Kidney (tissue), 14 donors: ENCODE data around the gene FAM43A. TPM values are rescaled to one million over a fixed set of nuclear protein-coding genes. Genes with fewer than 3 reads are reported as not detected.

Experiments used
- DNase-seq, 5 donors: peaks; one replicate each; pipeline ENCODE4 v3.0.0-alpha.2; 2013 to 2020
- FAIRE-seq: peaks from 2 replicates; lab custom pipeline; 2012; peaks lifted over from hg19 to GRCh38; lab: Jason Lieb, UNC
- H3K27ac ChIP-seq, 2 donors: one replicate each; pipeline ENCODE4 v1.7.0; 2013; ENCODE audit warnings: low read depth in 2 of 2, low read length in 2 of 2, inconsistent platforms in 1 of 2
- H3K27me3 ChIP-seq: one replicate; pipeline ENCODE4 v1.7.1; 2013; ENCODE audit warnings: low read length, inconsistent platforms; ENCODE audit not compliant: control insufficient read depth, insufficient read depth
- H3K36me3 ChIP-seq, 3 donors: one replicate each; pipeline versions ENCODE4 v1.7.0 to v1.7.1; 2013; ENCODE audit warnings: low read length in 3 of 3, control low read depth in 1 of 3, inconsistent platforms in 1 of 3; ENCODE audit not compliant: insufficient read depth in 3 of 3, control insufficient read depth in 2 of 3
- H3K4me1 ChIP-seq, 3 donors: one replicate each; pipeline versions ENCODE4 v1.7.0 to v1.7.1; 2013; ENCODE audit warnings: low read length in 3 of 3, inconsistent platforms in 1 of 3, low read depth in 1 of 3; ENCODE audit not compliant: control insufficient read depth in 2 of 3, insufficient read depth in 2 of 3
- H3K4me3 ChIP-seq, 3 donors: one replicate each; pipeline versions ENCODE4 v1.7.0 to v1.8.1; 2013; ENCODE audit warnings: low read length in 3 of 3, control low read depth in 1 of 3, inconsistent platforms in 1 of 3
- H3K9ac ChIP-seq, 3 donors: one replicate each; pipeline versions ENCODE4 v1.7.0 to v1.7.1; 2013; ENCODE audit warnings: low read length in 3 of 3, control low read depth in 1 of 3, inconsistent platforms in 1 of 3
- H3K9me3 ChIP-seq, 3 donors: one replicate each; pipeline versions ENCODE4 v1.7.0 to v1.7.1; 2013; ENCODE audit warnings: low read length in 3 of 3, control low read depth in 1 of 3, inconsistent platforms in 1 of 3; ENCODE audit not compliant: control insufficient read depth in 2 of 3, insufficient read depth in 1 of 3
- intact Hi-C: fragments of 100-400 bp; cut with DNase I; formaldehyde crosslinking; loops from one replicate; pipeline ENCODE4 v1.11.1; 2022
- polyA plus RNA-seq: library from polyadenylated mRNA; stranded (reverse); fragments of 350-450 nt; fragmentation: Illumina TruSeq; extraction: RNeasy Lipid Tissue Mini Kit (QIAGEN cat#74804); gene quantifications from one replicate; pipeline ENCODE4 v1.2.3, GENCODE V29; 2014; ENCODE audit warnings: low read depth, low replicate concordance; ENCODE audit not compliant: insufficient read depth
- total RNA-seq: library from RNA; stranded (reverse); fragmentation: NEBNext Ultra II Directional; extraction: Animal tissue kit (Norgen Biotek cat#: 25700); gene quantifications from one replicate; pipeline ENCODE4 v1.2.1, GENCODE V29; 2021
- TF ChIP-seq, protein P1 (sequence below): IDR thresholded peaks from 3 replicates; pipeline ENCODE4 v1.5.1; 2012; ENCODE audit warnings: mild to moderate bottlenecking, moderate library complexity, borderline replicate concordance; ENCODE audit not compliant: insufficient read depth; ENCODE audit errors: extremely low read depth
- donor health status: control.
- donor health status: control.
- donor health status: control.
- donor health status: control.
- donor health status: control.
- donor health status: DM: yes; HTN: yes; CAD: no.
- donor health status: Normal renal cell carcinoma (clear cell type).

FAM43A gene
- total and polyA plus RNA-seq, 2 donors from 2014 or later, result 5.0 to 11.4 TPM

DNA sequence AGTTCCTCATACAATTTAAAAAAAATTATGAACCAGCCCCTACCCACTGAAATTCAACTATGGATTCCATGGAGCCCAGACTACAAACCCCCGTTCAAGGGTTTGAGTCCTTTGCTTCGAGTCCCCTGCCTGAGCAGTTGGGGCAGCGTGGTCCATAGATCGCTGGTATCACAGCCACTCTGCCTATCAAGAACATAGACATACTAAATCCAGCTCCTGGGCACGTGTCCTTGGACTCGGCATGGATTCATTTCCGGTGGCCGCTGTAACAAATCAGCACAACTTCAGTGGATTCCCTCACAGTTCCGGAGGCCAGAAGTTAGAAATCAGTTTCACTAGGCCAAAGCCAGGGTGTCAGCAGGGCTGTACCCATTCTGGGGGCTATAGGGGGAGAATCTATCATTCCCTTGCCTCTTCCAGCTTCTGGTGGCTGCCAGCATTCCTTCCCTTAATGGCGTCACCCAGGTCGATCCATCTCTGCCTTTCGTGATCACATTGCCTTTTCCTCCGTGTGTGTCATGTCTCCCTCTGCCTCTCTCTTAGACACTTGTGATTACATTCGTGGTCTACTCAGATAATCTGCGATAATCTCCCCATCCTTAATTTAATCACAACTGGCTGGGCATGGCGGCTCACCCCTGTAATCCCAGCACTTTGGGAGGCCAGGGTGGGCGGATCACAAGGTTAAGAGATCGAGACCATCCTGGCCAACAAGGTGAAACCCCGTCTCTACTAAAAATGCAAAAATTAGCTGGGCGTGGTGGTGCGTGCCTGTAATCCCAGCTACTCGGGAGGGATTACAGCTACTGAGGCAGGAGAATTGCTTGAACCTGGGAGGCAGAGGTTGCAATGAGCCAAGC lies 47.9 kb upstream of the FAM43A start:
- FAIRE-seq, result no peak

DNA sequence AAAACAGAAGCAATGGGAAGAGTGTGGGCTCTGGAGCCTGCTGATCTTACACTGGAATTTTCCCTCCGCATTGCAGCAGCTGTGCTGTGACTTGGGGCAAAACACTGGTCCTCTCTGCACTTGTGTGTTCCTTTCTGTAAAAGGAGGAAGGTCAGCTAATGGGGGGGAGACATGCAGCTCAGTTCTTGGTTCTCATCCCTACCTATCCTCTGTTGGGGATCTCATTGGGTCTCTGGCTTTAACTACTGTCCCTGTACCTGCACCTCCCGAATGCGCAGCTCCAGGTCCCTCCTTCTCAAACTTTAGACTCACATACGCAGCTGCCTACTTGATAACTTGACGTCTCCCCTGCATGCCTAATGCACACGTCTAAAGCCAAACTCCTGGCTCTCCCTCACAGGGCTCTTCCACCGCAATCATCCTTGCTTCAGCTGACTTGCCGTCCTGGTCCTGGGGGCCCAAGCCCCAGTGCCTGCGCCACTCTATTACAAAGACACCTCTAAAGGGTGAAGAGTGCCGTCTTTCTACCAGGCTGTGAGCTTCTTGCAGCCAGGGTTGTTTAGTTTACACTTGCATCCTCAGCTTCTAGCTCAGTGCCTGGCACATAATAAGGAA lies 46.6 kb upstream of the FAM43A start:
- Histone ChIP-seq H3K9ac (no peak overlapping the region), H3K36me3 (peaks cover 3 to 5% (median 4%) of the 10 kb centered on the region in 3 donors), H3K27ac (no peak overlapping the region), H3K4me1 (no peaks in the 10 kb centered on the region), H3K4me3 (no peak overlapping the region), H3K9me3 (no peaks in the 10 kb centered on the region), H3K27me3 (no peaks in the 10 kb centered on the region)
- intact Hi-C loops, result no loop called here
- no peak for DNase-seq
- TF ChIP-seq, protein P1, sequence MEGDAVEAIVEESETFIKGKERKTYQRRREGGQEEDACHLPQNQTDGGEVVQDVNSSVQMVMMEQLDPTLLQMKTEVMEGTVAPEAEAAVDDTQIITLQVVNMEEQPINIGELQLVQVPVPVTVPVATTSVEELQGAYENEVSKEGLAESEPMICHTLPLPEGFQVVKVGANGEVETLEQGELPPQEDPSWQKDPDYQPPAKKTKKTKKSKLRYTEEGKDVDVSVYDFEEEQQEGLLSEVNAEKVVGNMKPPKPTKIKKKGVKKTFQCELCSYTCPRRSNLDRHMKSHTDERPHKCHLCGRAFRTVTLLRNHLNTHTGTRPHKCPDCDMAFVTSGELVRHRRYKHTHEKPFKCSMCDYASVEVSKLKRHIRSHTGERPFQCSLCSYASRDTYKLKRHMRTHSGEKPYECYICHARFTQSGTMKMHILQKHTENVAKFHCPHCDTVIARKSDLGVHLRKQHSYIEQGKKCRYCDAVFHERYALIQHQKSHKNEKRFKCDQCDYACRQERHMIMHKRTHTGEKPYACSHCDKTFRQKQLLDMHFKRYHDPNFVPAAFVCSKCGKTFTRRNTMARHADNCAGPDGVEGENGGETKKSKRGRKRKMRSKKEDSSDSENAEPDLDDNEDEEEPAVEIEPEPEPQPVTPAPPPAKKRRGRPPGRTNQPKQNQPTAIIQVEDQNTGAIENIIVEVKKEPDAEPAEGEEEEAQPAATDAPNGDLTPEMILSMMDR, result no peak
- no peak for FAIRE-seq

More for the DNA sequence above, 47.9 kb upstream of the FAM43A start:
- H3K27ac ChIP-seq, result no peak overlapping the region
- H3K36me3 ChIP-seq, result peaks cover 3 to 5% (median 4%) of the 10 kb centered on the region in 3 donors
- H3K9ac ChIP-seq, result no peak overlapping the region
- intact Hi-C loops, result no loop called here
- H3K9me3 ChIP-seq, result no peaks in the 10 kb centered on the region
- no peak overlapping the region for H3K4me3 ChIP-seq
- no peaks in the 10 kb centered on the region for H3K27me3 ChIP-seq
- H3K4me1 ChIP-seq, result peaks cover 0 to 3% (median 0%) of the 10 kb centered on the region in 3 donors
- DNase-seq, result no peak
- TF ChIP-seq, protein P1, result no peak

DNA sequence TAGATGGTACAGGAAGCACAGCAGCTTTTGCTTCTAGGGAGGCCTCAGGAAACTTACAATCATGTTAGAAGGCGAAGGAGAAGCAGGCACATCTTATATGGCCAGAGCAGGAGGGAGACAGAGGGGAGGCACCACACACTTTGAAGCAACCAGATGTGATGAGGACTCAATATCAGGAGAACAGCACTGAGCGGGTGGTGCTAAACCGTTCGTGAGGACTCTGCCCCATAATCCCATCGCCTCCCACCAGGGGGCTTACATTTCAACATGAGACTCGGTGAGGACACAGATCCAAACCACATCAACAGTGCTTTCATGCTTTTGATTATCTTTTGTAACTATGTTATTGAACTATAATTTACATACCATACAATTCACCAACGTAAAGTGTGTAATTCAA lies 44.9 kb upstream of the FAM43A start:
- FAIRE-seq, result no peak

More for the DNA sequence above, 44.9 kb upstream of the FAM43A start:
- Histone ChIP-seq H3K27ac (no peak overlapping the region), H3K4me1 (no peaks in the 10 kb centered on the region), H3K36me3 (peaks cover 5 to 17% (median 10%) of the 10 kb centered on the region in 3 donors), H3K27me3 (no peaks in the 10 kb centered on the region), H3K4me3 (no peak overlapping the region), H3K9ac (no peak overlapping the region), H3K9me3 (no peaks in the 10 kb centered on the region)
- no peak for DNase-seq
- TF ChIP-seq, protein P1, result no peak
- intact Hi-C loops, result no loop called here
